Stimulated activated CD4-positive, alpha-beta T cell treated with anti-CD3 and anti-CD28 coated beads, Interleukin-4, amount 100 ng/mL, for 48 hours (primary cell): ENCODE results near the gene ZNF70.

Experiments
- DNase-seq, 2 donors: peaks; one replicate each; pipeline ENCODE4 v3.0.0-alpha.2; 2020; ENCODE audit warnings: low read depth in 2 of 2

Gene ZNF70

GRCh38 chr22:23692598-23693291 lies 58.2 kb downstream of the ZNF70 start:
- no peak for DNase-seq

GRCh38 chr22:23691748-23692423 lies 59.0 kb downstream of the ZNF70 start:
- no peak for DNase-seq

GRCh38 chr22:23690713-23691112 lies 60.2 kb downstream of the ZNF70 start, which contains the start of gene RGL4:
TSS of gene RGL4 (plus strand) at chr22:23691013. CDS start at chr22:23692031, 1,018 bp downstream.
- DNase-seq: no peak

- no peak for DNase-seq
Measured at GRCh38 chr22:23689414-23689813, 61.5 kb downstream of the ZNF70 start.
